ENCODE results near the gene LRTM2. TPM values are rescaled to one million over a fixed set of nuclear protein-coding genes. Genes with fewer than 3 reads are reported as not detected.

LRTM2 gene
- total and polyA plus RNA-seq, 7 donors = 0.09 to 0.41 TPM; not detected in 5

- WGBS, 2 donors = 88 to 90% methylated on average over 15 of the region's 15 CpGs
- Histone ChIP-seq H3K27me3 (no peaks in the 10 kb centered on the region), H3K9me3 (no peaks in the 10 kb centered on the region), H3K36me3 (no peaks in the 10 kb centered on the region), H3K4me1 (no peaks in the 10 kb centered on the region), H3K4me3 (no peak overlapping the region), H3K27ac (no peak overlapping the region)
- intact Hi-C loops (cut with DNase I) = no loop called here
- DNase-seq = peak; percentile 46
- TF ChIP-seq, protein P1, sequence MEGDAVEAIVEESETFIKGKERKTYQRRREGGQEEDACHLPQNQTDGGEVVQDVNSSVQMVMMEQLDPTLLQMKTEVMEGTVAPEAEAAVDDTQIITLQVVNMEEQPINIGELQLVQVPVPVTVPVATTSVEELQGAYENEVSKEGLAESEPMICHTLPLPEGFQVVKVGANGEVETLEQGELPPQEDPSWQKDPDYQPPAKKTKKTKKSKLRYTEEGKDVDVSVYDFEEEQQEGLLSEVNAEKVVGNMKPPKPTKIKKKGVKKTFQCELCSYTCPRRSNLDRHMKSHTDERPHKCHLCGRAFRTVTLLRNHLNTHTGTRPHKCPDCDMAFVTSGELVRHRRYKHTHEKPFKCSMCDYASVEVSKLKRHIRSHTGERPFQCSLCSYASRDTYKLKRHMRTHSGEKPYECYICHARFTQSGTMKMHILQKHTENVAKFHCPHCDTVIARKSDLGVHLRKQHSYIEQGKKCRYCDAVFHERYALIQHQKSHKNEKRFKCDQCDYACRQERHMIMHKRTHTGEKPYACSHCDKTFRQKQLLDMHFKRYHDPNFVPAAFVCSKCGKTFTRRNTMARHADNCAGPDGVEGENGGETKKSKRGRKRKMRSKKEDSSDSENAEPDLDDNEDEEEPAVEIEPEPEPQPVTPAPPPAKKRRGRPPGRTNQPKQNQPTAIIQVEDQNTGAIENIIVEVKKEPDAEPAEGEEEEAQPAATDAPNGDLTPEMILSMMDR (IDR thresholded peaks at IDR 0.05) = no peak
- TF ChIP-seq POLR2A (IDR thresholded peaks at IDR 0.05) (no peak), POLR2AphosphoS5 (IDR thresholded peaks at IDR 0.05) (no peak), EP300 (IDR thresholded peaks at IDR 0.05) (no peak)
Observed at GRCh38 chr12:1838994-1839365, 18.6 kb downstream of the LRTM2 start.

GRCh38 chr12:1839464-1839863 lies 19.1 kb downstream of the LRTM2 start:
- intact Hi-C loops (cut with DNase I) = no loop called here
- Histone ChIP-seq H3K27ac (no peak overlapping the region), H3K36me3 (no peaks in the 10 kb centered on the region), H3K4me1 (no peaks in the 10 kb centered on the region), H3K27me3 (no peaks in the 10 kb centered on the region), H3K4me3 (no peak overlapping the region), H3K9me3 (no peaks in the 10 kb centered on the region)
- peak; percentile 46 for DNase-seq
- TF ChIP-seq, protein P1 (IDR thresholded peaks at IDR 0.05) = no peak
- no peak for TF ChIP-seq POLR2A (IDR thresholded peaks at IDR 0.05)
- TF ChIP-seq EP300 (IDR thresholded peaks at IDR 0.05) = no peak
- TF ChIP-seq POLR2AphosphoS5 (IDR thresholded peaks at IDR 0.05) = no peak
- 91 to 92% methylated on average over 10 of the region's 10 CpGs for WGBS, 2 donors

DNA sequence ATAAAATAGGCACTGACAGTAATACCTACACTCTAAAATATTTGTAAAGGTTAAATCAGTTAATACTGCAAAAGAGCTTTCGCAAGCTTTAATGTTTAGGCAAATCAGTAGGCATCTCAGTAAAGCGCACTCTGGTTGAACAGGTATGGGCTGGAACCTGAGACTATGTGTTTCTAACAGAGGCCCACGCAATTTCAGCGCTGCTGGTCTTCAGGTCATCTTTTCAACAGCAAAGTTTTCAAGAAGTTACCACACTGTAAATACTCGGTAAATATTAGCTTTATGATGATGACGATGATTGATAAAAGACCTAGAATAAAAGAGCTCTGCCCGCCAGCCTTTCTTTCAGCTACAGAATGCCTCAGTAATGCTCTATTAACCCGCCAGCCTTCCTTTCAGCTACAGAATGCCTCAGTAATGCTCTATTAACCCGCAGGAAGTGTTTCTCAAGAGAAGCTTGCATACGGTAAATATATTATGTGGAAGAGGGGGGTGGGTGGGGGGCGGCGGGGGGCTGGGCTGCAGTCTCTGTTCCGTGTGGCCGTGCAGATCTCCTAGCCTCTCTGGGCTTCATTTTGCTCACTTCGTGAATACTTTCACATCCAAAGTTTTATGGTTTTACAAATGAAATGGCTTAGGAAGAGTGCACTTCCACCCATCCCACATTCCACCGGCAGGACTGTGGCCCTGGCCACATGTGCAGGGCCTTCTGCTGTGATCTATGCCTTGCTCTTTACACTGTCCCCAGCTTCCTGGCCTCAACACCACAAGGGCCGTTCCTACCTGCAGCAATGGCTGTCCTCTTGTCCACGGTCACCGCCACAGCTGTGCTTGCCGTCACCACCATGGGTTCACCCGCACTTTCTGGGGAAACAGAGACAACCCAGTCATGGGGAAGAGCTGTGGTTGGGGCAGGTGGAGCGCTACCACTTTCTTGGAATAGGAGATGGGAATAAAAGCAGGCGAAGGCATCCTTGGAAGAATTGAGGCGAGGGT lies 19.9 kb downstream of the LRTM2 start:
- Histone ChIP-seq H3K4me1 (no peaks in the 10 kb centered on the region), H3K4me3 (no peak overlapping the region), H3K27me3 (no peaks in the 10 kb centered on the region), H3K27ac (no peak overlapping the region), H3K36me3 (no peaks in the 10 kb centered on the region), H3K9me3 (no peaks in the 10 kb centered on the region)
- intact Hi-C loops (cut with DNase I) = no loop called here
- DNase-seq = peak; percentile 52
- TF ChIP-seq EP300 (IDR thresholded peaks at IDR 0.05) (no peak), POLR2A (IDR thresholded peaks at IDR 0.05) (no peak), POLR2AphosphoS5 (IDR thresholded peaks at IDR 0.05) (no peak)
- TF ChIP-seq, protein P1 (IDR thresholded peaks at IDR 0.05) = no peak
- WGBS, 2 donors = 62 to 66% methylated on average over 24 of the region's 24 CpGs

GRCh38 chr12:1840981-1841425 lies 20.6 kb downstream of the LRTM2 start:
- Histone ChIP-seq H3K4me1 (no peaks in the 10 kb centered on the region), H3K27ac (no peak overlapping the region), H3K4me3 (no peak overlapping the region), H3K9me3 (no peaks in the 10 kb centered on the region), H3K36me3 (no peaks in the 10 kb centered on the region), H3K27me3 (no peaks in the 10 kb centered on the region)
- DNase-seq = peak; percentile 34
- TF ChIP-seq POLR2A (IDR thresholded peaks at IDR 0.05) (no peak), POLR2AphosphoS5 (IDR thresholded peaks at IDR 0.05) (no peak), EP300 (IDR thresholded peaks at IDR 0.05) (no peak)
- TF ChIP-seq, protein P1 (IDR thresholded peaks at IDR 0.05) = no peak
- intact Hi-C loops (cut with DNase I) = no loop called here
- 89 to 92% methylated on average over 16 of the region's 16 CpGs for WGBS, 2 donors

Measured in sigmoid colon (tissue), 7 donors.